Measurements from ENCODE around the gene ZNF253. TPM values are rescaled to one million over a fixed set of nuclear protein-coding genes. Genes with fewer than 3 reads are reported as not detected.

The ZNF253 gene
- total and polyA plus RNA-seq, 9 of the 15 experiments (the other 6 are each of a cell fraction or from before 2014, with no cell fraction given) = 4.0 to 14.4 (median 7.5) TPM

- TF ChIP-seq RNF219 (CRISPR knock-in tag; IDR thresholded peaks at IDR 0.05) (no peak), ZNF76 (CRISPR knock-in tag; IDR thresholded peaks at IDR 0.05; ENCODE audit: borderline replicate concordance) (no peak), ZBTB9 (CRISPR knock-in tag; IDR thresholded peaks at IDR 0.05) (no peak), ZNF740 (CRISPR knock-in tag; IDR thresholded peaks at IDR 0.05) (no peak), ZNF740 (tag; IDR thresholded peaks at IDR 0.05) (no peak), ZNF274 (IDR thresholded peaks at IDR 0.05; ENCODE audit: borderline replicate concordance, low read depth, low read length) (no peak), SAFB (IDR thresholded peaks at IDR 0.05; ENCODE audit: borderline replicate concordance, low read depth, low read length) (no peak), SMAD3 (CRISPR knock-in tag; conservative IDR thresholded peaks at IDR 0.05) (no peak), SRSF7 (optimal IDR thresholded peaks at IDR 0.05; ENCODE audit: low read depth, low read length) (no peak), NCOR1 (IDR thresholded peaks at IDR 0.05) (no peak), DNMT1 (IDR thresholded peaks at IDR 0.05) (no peak), ZNF324 (CRISPR knock-in tag; IDR thresholded peaks at IDR 0.05) (no peak), HLTF (IDR thresholded peaks at IDR 0.05) (no peak), NFRKB (IDR thresholded peaks at IDR 0.05; ENCODE audit: low read depth) (peak; percentile 96), ETV5 (CRISPR knock-in tag; IDR thresholded peaks at IDR 0.05; ENCODE audit: low read depth) (no peak), DLX4 (CRISPR knock-in tag; IDR thresholded peaks at IDR 0.05) (no peak), TCF15 (CRISPR knock-in tag; IDR thresholded peaks at IDR 0.05) (no peak), NR2C1 (IDR thresholded peaks at IDR 0.05) (no peak), NR2C1 (tag; IDR thresholded peaks at IDR 0.05) (no peak), STAT5A (IDR thresholded peaks at IDR 0.05; ENCODE audit: borderline replicate concordance, low read length) (no peak), RBM25 (IDR thresholded peaks at IDR 0.05; ENCODE audit: low read depth, low read length, severe bottlenecking) (peak; percentile 93), PHF21A (IDR thresholded peaks at IDR 0.05; ENCODE audit: borderline replicate concordance, low read depth) (no peak), TAF1 (IDR thresholded peaks at IDR 0.05; ENCODE audit: control insufficient read depth, extremely low read depth, insufficient read depth, low read length, severe bottlenecking) (peak; percentile 85), ZNF232 (CRISPR knock-in tag; IDR thresholded peaks at IDR 0.05) (no peak), ZNF12 (CRISPR knock-in tag; IDR thresholded peaks at IDR 0.05) (no peak)
Observed at GRCh38 chr19:19865750-19866610, at the start of gene ZNF253 (continued).

All from K562 (cell line).